H1 (cell line): ENCODE results near the gene DSG2. TPM values are rescaled to one million over a fixed set of nuclear protein-coding genes. Genes with fewer than 3 reads are reported as not detected.

ENCODE experiments used
- HDAC2 ChIP-seq, 2 experiments: fragments of 300-600 bp in 1 of 2; sonication (generic) in 1 of 2; IDR thresholded peaks; 2 replicates each; pipeline ENCODE4 v1.6.1; 2011 to 2012; ENCODE audit warnings: low read depth in 2 of 2, low read length in 2 of 2, mild to moderate bottlenecking in 2 of 2, moderate library complexity in 2 of 2, borderline replicate concordance in 1 of 2, inconsistent platforms in 1 of 2
- SP2 ChIP-seq: IDR thresholded peaks from 2 replicates; pipeline ENCODE4 v1.6.1; 2012; ENCODE audit warnings: mild to moderate bottlenecking, low read length, inconsistent platforms
- SRF ChIP-seq: IDR thresholded peaks from 2 replicates; pipeline ENCODE4 v1.6.1; 2011; ENCODE audit warnings: mild to moderate bottlenecking, low read depth, low read length, moderate library complexity
- polyA plus RNA-seq, 7 experiments: library from polyadenylated mRNA; depleted of rRNA in 3 of 7; stranded (reverse) in 5 of 7; unstranded in 2 of 7; fragments of >200 nt in 5 of 7; fragments of 200-250 nt in 2 of 7; gene quantifications; 1 replicate in 5 of 7; 2 replicates in 1 of 7; 4 replicates in 1 of 7; pipeline versions ENCODE4 v1.2.1 to v1.2.3, GENCODE V29; 2011 to 2013; ENCODE audit warnings: missing spikeins in 2 of 7, mixed read lengths in 2 of 7
- total RNA-seq: library from RNA; stranded (reverse); fragmentation: NEBNext Ultra II Directional; extraction: Animal tissue kit (Norgen Biotek cat#: 25700); gene quantifications from 2 replicates; pipeline ENCODE4 v1.2.1, GENCODE V29; 2021
- TF ChIP-seq, protein P1 (sequence below): fragments of 300-600 bp; sonication (generic); IDR thresholded peaks from 2 replicates; pipeline ENCODE4 v1.7.1; 2012; ENCODE audit warnings: low read length, moderate library complexity, mild to moderate bottlenecking, inconsistent platforms; ENCODE audit not compliant: insufficient replicate concordance

The DSG2 gene
- total and polyA plus RNA-seq, 2 of the 8 experiments (the other 6 are each of a cell fraction or from before 2014, with no cell fraction given), result 60.1 to 144 TPM

GRCh38 chr18:31489311-31489710 lies 8.7 kb upstream of the DSG2 start (continued):
- TF ChIP-seq, protein P1, sequence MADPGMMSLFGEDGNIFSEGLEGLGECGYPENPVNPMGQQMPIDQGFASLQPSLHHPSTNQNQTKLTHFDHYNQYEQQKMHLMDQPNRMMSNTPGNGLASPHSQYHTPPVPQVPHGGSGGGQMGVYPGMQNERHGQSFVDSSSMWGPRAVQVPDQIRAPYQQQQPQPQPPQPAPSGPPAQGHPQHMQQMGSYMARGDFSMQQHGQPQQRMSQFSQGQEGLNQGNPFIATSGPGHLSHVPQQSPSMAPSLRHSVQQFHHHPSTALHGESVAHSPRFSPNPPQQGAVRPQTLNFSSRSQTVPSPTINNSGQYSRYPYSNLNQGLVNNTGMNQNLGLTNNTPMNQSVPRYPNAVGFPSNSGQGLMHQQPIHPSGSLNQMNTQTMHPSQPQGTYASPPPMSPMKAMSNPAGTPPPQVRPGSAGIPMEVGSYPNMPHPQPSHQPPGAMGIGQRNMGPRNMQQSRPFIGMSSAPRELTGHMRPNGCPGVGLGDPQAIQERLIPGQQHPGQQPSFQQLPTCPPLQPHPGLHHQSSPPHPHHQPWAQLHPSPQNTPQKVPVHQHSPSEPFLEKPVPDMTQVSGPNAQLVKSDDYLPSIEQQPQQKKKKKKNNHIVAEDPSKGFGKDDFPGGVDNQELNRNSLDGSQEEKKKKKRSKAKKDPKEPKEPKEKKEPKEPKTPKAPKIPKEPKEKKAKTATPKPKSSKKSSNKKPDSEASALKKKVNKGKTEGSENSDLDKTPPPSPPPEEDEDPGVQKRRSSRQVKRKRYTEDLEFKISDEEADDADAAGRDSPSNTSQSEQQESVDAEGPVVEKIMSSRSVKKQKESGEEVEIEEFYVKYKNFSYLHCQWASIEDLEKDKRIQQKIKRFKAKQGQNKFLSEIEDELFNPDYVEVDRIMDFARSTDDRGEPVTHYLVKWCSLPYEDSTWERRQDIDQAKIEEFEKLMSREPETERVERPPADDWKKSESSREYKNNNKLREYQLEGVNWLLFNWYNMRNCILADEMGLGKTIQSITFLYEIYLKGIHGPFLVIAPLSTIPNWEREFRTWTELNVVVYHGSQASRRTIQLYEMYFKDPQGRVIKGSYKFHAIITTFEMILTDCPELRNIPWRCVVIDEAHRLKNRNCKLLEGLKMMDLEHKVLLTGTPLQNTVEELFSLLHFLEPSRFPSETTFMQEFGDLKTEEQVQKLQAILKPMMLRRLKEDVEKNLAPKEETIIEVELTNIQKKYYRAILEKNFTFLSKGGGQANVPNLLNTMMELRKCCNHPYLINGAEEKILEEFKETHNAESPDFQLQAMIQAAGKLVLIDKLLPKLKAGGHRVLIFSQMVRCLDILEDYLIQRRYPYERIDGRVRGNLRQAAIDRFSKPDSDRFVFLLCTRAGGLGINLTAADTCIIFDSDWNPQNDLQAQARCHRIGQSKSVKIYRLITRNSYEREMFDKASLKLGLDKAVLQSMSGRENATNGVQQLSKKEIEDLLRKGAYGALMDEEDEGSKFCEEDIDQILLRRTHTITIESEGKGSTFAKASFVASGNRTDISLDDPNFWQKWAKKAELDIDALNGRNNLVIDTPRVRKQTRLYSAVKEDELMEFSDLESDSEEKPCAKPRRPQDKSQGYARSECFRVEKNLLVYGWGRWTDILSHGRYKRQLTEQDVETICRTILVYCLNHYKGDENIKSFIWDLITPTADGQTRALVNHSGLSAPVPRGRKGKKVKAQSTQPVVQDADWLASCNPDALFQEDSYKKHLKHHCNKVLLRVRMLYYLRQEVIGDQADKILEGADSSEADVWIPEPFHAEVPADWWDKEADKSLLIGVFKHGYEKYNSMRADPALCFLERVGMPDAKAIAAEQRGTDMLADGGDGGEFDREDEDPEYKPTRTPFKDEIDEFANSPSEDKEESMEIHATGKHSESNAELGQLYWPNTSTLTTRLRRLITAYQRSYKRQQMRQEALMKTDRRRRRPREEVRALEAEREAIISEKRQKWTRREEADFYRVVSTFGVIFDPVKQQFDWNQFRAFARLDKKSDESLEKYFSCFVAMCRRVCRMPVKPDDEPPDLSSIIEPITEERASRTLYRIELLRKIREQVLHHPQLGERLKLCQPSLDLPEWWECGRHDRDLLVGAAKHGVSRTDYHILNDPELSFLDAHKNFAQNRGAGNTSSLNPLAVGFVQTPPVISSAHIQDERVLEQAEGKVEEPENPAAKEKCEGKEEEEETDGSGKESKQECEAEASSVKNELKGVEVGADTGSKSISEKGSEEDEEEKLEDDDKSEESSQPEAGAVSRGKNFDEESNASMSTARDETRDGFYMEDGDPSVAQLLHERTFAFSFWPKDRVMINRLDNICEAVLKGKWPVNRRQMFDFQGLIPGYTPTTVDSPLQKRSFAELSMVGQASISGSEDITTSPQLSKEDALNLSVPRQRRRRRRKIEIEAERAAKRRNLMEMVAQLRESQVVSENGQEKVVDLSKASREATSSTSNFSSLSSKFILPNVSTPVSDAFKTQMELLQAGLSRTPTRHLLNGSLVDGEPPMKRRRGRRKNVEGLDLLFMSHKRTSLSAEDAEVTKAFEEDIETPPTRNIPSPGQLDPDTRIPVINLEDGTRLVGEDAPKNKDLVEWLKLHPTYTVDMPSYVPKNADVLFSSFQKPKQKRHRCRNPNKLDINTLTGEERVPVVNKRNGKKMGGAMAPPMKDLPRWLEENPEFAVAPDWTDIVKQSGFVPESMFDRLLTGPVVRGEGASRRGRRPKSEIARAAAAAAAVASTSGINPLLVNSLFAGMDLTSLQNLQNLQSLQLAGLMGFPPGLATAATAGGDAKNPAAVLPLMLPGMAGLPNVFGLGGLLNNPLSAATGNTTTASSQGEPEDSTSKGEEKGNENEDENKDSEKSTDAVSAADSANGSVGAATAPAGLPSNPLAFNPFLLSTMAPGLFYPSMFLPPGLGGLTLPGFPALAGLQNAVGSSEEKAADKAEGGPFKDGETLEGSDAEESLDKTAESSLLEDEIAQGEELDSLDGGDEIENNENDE, result no peak
- TF ChIP-seq SP2 (no peak), SRF (no peak), HDAC2 (IDR thresholded peaks at IDR 0.05; ENCODE audit: borderline replicate concordance in 1 of 2, low read depth in 2 of 2, low read length in 2 of 2) (no peak)
